ENCODE measurements around the gene PLEK.
"Not testable (repeated sequence)": the region's sequence is repeated elsewhere in the genome, so short reads cannot be mapped to it uniquely, and the experiment has no call there.

The PLEK gene

DNA sequence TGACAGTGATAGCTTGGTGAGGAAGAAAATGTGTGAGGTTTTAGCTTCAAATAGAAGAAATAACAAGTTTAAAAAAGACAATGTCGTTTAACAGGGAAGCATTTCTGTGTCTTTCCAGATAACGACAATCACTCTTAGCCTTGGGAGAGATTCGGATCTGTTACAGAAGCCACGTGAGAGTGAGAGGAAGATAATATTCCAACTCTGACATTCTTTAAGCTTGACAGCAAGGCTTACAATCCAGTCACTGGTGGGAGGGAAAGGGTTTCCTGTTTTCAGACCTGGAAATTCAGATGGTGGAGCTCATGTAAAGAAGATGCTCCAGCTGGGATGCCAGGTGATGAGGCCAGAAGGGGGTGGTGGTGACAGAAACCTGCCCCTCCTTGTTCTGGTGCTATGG is 71.2 kb downstream of the PLEK start:
- no peak for DNase-seq (ENCODE audit: low read depth)
- TF ChIP-seq, protein P1, sequence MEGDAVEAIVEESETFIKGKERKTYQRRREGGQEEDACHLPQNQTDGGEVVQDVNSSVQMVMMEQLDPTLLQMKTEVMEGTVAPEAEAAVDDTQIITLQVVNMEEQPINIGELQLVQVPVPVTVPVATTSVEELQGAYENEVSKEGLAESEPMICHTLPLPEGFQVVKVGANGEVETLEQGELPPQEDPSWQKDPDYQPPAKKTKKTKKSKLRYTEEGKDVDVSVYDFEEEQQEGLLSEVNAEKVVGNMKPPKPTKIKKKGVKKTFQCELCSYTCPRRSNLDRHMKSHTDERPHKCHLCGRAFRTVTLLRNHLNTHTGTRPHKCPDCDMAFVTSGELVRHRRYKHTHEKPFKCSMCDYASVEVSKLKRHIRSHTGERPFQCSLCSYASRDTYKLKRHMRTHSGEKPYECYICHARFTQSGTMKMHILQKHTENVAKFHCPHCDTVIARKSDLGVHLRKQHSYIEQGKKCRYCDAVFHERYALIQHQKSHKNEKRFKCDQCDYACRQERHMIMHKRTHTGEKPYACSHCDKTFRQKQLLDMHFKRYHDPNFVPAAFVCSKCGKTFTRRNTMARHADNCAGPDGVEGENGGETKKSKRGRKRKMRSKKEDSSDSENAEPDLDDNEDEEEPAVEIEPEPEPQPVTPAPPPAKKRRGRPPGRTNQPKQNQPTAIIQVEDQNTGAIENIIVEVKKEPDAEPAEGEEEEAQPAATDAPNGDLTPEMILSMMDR (IDR thresholded peaks at IDR 0.05; ENCODE audit: insufficient read depth, low read depth, low read length, missing control alignments): no peak
- no peak overlapping the region for H3K4me3 ChIP-seq (ENCODE audit: low read length)

DNA sequence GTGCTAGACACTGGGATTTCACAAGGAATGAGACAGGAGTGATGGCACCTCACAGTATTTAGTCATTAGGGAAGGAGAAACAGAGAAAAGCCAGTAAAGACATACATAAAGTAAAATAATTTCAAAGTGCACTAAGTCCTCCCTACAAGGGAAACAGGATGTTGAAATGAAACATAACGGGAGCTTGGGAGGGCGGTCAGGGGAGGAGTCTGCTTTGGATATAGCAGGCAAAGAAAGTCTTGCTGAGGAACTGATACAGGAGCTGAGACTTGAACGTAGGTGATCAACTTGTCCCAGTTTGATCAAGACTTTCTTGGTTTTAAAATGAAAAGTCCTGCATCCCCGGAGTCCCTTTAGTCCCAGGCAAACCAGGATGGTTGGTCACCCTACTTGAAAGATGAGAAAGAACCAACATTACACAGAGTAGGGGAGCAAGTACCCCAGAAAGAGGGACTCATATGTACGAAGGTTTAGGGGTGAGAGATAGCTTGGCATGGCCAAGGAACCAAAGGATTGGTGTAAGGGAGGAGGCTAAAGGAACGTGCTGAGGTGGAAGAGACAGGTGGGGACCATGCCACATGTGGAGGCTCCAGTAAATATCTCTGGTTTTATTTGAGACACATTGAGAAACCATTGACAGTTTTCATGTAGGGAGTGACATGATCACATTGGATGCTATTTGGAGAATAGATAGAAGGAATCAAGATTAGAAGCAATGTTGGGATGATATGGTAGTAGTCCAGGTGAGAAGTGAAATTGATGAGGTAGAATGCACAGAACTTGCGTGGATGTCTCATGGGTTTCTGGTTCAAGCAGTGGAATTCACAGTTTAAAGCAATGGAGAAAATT is 73.6 kb downstream of the PLEK start:
- no peak for DNase-seq (ENCODE audit: low read depth)
- TF ChIP-seq, protein P1 (IDR thresholded peaks at IDR 0.05; ENCODE audit: insufficient read depth, low read depth, low read length, missing control alignments): no peak
- H3K4me3 ChIP-seq (ENCODE audit: low read length): no peak overlapping the region

DNA sequence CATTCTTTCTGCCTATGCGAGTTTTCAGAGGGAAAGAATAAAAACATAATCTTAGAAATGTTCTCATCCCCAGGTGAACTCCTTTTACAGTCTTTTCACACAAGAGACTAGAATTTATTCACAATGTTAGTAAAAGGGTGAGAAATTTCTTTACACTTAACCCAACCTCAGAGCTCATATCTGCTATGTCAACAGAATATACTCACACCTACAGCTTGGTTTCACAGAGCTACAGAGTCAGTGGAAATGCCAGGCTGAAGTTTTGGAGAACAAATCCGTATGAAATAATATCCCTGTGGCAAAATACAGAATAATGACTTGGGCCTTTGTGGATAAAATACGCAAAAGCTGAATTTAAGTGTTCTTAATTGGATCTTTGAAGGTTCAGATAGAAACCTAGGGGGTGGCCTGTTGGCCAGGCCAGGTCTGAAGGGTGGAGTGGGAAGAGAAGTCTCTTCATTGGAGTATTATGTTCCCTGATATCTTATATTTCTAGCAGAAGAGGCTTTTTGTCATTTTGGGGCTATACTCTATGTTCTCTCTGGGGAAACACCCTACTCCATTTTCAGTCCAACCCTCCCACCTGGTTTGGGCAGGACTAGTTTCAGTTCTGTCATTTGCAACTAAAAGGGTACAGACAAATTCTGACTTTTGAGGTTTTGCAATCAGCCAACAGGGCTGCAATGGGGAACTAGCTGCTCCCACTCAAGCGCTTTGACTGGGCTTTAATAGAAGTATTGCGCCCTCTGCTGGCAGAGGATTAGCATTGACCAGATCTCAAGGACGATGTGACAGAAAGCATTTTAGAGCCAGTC is 76.3 kb downstream of the PLEK start:
- DNase-seq (ENCODE audit: low read depth): peak; percentile 82
- TF ChIP-seq, protein P1 (IDR thresholded peaks at IDR 0.05; ENCODE audit: insufficient read depth, low read depth, low read length, missing control alignments): peak; percentile 88
- H3K4me3 ChIP-seq (ENCODE audit: low read length): no peak overlapping the region

DNA sequence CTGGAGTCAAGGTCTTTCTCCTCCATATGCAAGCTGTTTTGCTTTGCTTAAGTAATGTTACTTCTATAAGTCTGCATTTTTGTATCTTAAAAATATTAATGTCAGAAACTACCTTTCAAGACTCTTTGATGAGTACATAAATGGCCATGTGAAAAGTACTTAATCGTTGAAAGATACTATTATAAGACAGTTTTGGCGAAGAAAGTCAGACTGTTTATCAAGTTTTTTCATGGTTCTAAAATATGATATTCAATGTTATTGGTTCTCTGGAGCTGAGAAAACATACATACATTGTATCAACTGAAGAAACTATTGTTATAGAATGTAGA is 76.9 kb downstream of the PLEK start:
- H3K4me3 ChIP-seq (ENCODE audit: low read length): no peak overlapping the region
- DNase-seq (ENCODE audit: low read depth): no peak
- TF ChIP-seq, protein P1 (IDR thresholded peaks at IDR 0.05; ENCODE audit: insufficient read depth, low read depth, low read length, missing control alignments): no peak

DNA sequence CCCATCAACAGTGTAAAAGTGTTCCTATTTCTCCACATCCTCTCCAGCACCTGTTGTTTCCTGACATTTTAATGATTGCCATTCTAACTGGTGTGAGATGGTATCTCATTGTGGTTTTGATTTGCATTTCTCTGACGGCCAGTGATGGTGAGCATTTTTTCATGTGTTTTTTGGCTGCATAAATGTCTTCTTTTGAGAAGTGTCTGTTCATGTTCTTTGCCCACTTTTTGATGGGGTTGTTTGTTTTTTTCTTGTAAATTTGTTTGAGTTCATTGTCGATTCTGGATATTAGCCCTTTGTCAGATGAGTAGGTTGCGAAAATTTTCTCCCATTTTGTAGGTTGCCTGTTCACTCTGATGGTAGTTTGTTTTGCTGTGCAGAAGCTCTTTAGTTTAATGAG is 81.3 kb downstream of the PLEK start:
- not testable (repeated sequence) for DNase-seq (ENCODE audit: low read depth); H3K4me3 ChIP-seq (ENCODE audit: low read length)

All from epithelial cell of esophagus (primary cell).